Fibroblast of lung (primary cell): ENCODE results near the gene ELFN1.

Experiments
- EZH2 ChIP-seq: IDR thresholded peaks from 2 replicates; pipeline ENCODE4 v1.5.1; 2012; ENCODE audit warnings: low read length, control low read depth, mild to moderate bottlenecking; ENCODE audit errors: missing control alignments
- TF ChIP-seq, protein P1 (sequence below), 2 donors: IDR thresholded peaks in 1 of 2; conservative IDR thresholded peaks in 1 of 2; 1 replicate in 1 of 2; 2 replicates in 1 of 2; pipeline ENCODE4 v1.5.1; 2011 to 2012; ENCODE audit warnings: low read length in 2 of 2, control low read depth in 1 of 2, inconsistent platforms in 1 of 2, low read depth in 1 of 2, mild to moderate bottlenecking in 1 of 2

DNA sequence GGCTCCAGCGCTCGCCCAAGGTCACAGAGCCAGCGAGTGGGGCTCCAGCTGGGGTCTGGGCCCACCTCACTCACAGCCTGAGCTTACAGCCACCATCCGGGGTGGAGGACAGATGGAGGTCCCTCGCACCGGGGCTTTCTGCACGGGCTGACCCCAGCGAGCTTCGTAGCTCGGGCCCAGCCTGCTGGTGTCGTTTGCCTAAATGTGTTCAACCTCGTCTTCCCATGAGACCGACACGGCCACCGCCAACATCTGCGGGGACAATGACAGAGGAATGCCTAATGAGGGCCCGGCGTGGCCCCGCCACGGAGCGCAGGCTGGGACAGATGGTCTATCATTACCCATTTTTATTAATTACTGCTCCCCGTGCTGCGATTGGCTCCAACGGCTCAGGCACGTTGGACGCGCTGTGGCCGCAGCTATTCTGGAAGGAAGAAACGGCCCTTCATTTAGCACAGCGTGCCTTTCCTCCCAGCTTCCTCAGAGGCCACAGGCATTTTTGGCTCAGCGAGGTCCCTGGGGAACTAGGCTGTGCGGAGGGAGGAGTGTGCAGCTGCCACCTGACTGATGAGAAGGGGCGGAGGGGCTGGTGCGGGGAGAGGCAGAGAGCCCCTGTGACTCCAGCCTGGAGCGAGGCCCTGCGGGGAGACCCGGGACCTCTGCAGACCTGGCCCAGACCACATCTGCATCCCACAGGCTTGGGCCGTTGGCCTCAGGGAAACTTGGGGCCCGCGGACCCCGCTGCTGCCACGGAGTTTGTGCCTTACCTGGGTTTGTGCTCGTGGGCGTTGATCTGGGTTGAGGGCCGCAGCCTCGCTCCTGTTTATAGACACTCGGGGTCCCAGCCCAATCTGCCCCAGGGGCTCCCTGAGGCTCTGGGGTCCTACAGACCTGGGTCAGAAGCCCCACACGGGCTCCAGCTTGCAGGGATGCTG is 22.9 kb upstream of the ELFN1 start:
- TF ChIP-seq, protein P1, sequence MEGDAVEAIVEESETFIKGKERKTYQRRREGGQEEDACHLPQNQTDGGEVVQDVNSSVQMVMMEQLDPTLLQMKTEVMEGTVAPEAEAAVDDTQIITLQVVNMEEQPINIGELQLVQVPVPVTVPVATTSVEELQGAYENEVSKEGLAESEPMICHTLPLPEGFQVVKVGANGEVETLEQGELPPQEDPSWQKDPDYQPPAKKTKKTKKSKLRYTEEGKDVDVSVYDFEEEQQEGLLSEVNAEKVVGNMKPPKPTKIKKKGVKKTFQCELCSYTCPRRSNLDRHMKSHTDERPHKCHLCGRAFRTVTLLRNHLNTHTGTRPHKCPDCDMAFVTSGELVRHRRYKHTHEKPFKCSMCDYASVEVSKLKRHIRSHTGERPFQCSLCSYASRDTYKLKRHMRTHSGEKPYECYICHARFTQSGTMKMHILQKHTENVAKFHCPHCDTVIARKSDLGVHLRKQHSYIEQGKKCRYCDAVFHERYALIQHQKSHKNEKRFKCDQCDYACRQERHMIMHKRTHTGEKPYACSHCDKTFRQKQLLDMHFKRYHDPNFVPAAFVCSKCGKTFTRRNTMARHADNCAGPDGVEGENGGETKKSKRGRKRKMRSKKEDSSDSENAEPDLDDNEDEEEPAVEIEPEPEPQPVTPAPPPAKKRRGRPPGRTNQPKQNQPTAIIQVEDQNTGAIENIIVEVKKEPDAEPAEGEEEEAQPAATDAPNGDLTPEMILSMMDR (conservative IDR thresholded peaks at IDR 0.05 in 1 of 2, IDR thresholded peaks at IDR 0.05 in 1 of 2; ENCODE audit: low read depth in 1 of 2, low read length in 2 of 2) = no peak
- TF ChIP-seq EZH2 = no peak
